Activated T-helper 1 cell treated with Interleukin-2 at 50 U/mL for 16 hours (primary cell): ENCODE data around the gene MAFF.

Experiments used
- DNase-seq: peaks from one replicate; pipeline ENCODE4 v3.0.0-alpha.2; 2020; ENCODE audit warnings: low read depth

Gene MAFF

GRCh38 chr22:38248280-38248679, 46.5 kb downstream of the MAFF start:
- no peak for DNase-seq

- no peak for DNase-seq
Measured at GRCh38 chr22:38249301-38249700, 47.5 kb downstream of the MAFF start.

- DNase-seq = no peak
Measured at GRCh38 chr22:38249803-38250642, 48.2 kb downstream of the MAFF start.

GRCh38 chr22:38250643-38251340, 49.0 kb downstream of the MAFF start:
- DNase-seq = no peak

GRCh38 chr22:38251341-38251692, 49.5 kb downstream of the MAFF start:
- DNase-seq = no peak

GRCh38 chr22:38255697-38256096, 53.9 kb downstream of the MAFF start:
- DNase-seq = no peak

- no peak for DNase-seq
Measured at GRCh38 chr22:38257181-38257580, 55.4 kb downstream of the MAFF start.

- DNase-seq = no peak
Measured at GRCh38 chr22:38257650-38258250, 56.0 kb downstream of the MAFF start.

- DNase-seq = no peak
Measured at GRCh38 chr22:38258895-38259294, 57.1 kb downstream of the MAFF start.

- no peak for DNase-seq
Measured at GRCh38 chr22:38259370-38259769, 57.6 kb downstream of the MAFF start.

- no peak for DNase-seq
Measured at GRCh38 chr22:38260761-38261681, 59.2 kb downstream of the MAFF start.

- DNase-seq = no peak
Measured at GRCh38 chr22:38262051-38262795, 60.4 kb downstream of the MAFF start.

GRCh38 chr22:38264322-38264843, 62.6 kb downstream of the MAFF start:
- DNase-seq = no peak
